ENCODE measurements around the gene RAB25.

GRCh38 chr1:156081180-156081916 is 20.4 kb downstream of the RAB25 start:
- TF ChIP-seq CTCF (IDR thresholded peaks at IDR 0.05) (no peak), POLR2A (IDR thresholded peaks at IDR 0.05) (no peak), POLR2AphosphoS5 (IDR thresholded peaks at IDR 0.05; ENCODE audit: insufficient read depth in 1 of 2, low read depth in 1 of 2) (no peak)
